Activated CD4-positive, CD25-positive, alpha-beta regulatory T cell (primary cell): Measurements from ENCODE around the gene TANGO6.
"Not testable (repeated sequence)": the region's sequence is repeated elsewhere in the genome, so short reads cannot be mapped to it uniquely, and the experiment has no call there.

Experiments
- DNase-seq, 4 experiments: peaks; one replicate each; lab custom pipeline; 2025; lab: John Stamatoyannopoulos, UW

The TANGO6 gene

DNA sequence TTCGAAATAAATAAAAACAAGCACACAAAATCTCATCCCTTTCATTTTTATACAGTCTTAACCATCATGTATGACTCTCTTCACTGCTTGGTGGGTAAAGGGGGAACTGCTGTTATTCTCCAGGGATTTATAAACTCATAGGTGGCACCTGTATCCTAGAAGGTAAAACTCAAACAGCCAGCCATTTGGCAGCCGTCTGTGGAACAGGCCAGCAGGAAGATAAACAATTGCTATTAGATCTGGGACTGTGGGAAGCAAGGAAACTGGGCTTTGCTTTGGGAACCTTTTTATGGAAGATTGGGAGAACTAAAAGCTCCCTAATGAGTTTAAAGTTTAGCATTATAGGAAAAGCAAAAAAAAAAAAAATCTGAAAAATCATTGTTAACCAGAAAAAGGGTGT is 126.0 kb downstream of the TANGO6 start:
- no peak for DNase-seq

- no peak for DNase-seq
Observed at GRCh38 chr16:68972013-68972412, 128.7 kb downstream of the TANGO6 start.

DNA sequence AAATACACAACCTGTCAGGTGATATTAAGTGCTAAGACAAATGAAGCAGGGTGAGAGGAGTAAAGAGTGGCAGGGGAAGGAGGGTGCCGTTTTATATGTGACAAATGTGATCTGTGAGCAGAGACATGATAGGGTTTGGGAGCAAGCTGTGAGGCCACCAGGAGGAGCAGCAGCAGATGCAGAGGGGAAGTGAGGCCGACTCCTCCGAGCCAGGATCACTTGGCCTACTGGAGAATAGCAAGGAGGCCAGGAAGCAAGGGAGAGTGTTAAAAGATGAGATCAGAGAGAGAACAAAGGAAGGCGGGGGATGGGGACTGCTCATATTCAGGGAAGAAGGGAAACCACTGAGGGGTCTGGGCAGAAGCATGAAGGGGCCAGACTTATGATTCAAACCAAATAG is 129.4 kb downstream of the TANGO6 start:
- DNase-seq, result no peak

DNA sequence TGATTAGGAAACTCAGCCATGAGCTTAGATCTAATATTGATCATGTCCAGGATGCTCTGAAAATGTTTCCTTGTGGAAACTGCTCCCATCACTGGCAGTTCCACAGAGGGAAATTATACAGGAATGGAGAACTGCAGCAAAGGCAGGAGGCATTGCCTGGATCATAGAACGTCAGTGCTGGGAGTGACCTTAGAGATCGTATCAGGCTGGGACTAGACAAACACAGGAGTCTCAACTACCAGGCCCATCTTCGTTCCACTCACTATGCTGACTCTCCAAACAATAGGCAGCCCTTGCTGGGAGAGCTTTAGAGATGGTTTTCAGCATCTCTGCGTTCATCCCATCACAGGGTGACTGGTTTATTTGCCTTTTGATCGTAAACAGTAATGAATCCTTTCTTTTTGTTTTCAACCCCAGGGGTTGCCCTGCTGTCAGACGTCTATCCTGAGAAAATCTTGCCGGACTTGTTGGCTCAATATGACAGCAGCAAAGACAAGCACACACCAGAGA is 130.3 kb downstream of the TANGO6 start:
- DNase-seq, result no peak

- DNase-seq, result no peak
Observed at GRCh38 chr16:68978303-68978954, 135.1 kb downstream of the TANGO6 start.

DNA sequence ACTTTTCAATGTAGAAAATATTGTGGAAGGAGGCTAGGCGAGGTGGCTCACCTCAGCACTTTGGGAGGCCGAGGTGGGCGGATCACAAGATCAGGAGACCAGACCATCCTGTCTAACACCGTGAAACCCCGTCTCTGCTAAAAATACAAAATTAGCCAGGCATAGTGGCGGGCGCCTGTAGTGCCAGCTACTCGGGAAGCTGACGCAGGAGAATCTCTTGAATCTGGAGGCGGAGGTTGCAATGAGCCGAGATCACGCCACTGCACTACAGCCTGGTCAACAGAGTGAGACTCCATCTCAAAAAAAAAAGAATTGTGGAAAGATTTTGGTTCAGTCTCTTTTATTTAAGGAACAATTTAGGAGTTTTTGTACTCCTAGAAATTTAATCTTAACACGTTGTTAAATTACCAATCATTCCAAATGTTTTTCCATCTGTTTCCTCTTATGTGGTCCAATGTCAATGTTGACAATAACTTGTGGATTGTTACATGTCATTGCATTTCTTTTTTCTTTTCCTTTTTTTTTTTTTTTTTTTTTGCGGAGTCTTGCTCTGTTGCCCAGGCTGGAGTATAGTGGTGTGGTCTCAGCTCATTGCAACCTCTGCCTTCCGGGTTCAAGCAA is 137.5 kb downstream of the TANGO6 start:
- DNase-seq, result no peak

- DNase-seq, result no peak
Observed at GRCh38 chr16:68981971-68982370, 138.6 kb downstream of the TANGO6 start.

DNA sequence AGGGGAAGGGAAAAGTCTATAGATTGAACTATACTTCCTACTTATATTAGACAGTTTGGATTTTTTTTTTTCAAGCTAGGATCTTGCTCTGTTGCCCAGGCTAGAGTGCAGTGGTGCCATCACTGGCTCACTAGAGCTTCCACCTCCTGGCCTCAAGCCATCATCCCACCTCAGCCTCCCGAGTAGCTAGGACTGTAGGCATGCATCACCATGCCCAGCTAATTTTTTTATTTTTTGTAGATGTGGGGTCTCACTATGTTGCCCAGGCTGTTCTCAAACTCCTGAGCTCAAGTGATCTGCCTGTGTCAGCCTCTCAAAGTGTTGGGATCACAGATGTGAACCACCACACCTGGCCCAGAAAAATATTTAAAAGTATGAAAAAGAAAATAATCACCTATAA is 141.1 kb downstream of the TANGO6 start:
- DNase-seq, result no peak

DNA sequence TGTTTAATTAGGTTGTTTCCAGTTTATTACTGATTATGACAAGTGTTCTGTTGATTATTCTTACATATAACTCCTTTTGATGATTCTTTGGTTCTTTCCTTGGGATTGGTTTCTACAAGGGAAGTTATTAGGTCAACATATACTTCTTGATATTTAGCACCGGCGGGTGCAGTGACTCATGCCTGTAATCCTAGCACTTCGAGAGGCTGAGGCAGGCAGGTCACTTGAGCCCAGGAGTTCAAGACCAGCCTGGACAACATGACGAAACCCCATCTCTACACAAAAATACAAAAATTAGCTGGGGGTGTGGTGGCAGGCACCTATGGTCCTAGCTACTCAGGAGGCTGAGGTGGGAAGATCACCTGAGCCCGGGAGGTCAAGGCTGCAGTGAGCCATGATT is 141.9 kb downstream of the TANGO6 start:
- no peak for DNase-seq

GRCh38 chr16:68985855-68986254 is 142.5 kb downstream of the TANGO6 start:
- no peak for DNase-seq

- no peak for DNase-seq
Observed at GRCh38 chr16:68987734-68988457, 144.6 kb downstream of the TANGO6 start.

- DNase-seq, result not testable (repeated sequence)
Observed at GRCh38 chr16:68990172-68990845, 147.0 kb downstream of the TANGO6 start.

- no peak for DNase-seq
Observed at GRCh38 chr16:68991075-68991474, 147.7 kb downstream of the TANGO6 start.

DNA sequence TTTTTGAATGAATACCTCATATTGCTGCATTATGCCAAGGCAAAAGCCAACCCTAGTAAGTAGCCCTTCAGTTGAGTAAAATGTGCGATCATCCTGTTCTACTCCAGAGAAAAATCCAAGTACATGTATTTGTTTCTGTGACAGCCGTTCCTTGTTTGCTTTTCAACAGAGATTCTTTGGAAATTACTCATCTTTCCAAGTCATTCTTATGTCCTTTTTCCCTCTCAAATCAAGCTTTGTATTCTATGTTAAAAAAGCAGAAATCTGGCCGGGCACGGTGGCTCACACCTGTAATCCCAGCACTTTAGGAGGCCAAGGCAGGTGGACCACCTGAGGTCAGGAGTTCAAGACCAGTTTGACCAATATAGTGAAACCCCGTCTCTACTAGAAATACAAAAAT is 149.2 kb downstream of the TANGO6 start:
- DNase-seq, result no peak

- no peak for DNase-seq
Observed at GRCh38 chr16:68993456-68993855, 150.1 kb downstream of the TANGO6 start.

DNA sequence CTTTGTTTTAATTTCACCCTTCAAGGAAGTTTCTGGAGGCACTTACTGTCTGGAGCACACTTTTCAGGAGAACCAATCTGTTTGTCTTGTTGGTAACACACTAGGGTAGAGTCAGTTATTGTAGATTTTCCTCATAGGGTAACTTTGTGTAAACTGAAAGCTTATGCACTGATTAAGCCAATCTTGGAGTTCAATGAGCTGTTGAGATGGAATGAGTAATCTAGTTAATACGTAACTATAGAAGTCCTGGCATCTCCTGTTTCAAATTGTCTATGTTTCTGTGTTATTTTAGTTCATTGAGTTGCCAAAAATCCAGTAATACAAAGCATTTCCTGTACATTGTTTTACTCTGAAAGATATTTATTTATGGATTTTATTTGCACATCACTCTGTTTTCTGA is 150.6 kb downstream of the TANGO6 start:
- no peak for DNase-seq

- no peak for DNase-seq
Observed at GRCh38 chr16:68994324-68994723, 151.0 kb downstream of the TANGO6 start.

GRCh38 chr16:68995011-68995504 is 151.7 kb downstream of the TANGO6 start:
- no peak for DNase-seq

- no peak for DNase-seq
Observed at GRCh38 chr16:68997564-68997963, 154.2 kb downstream of the TANGO6 start.

DNA sequence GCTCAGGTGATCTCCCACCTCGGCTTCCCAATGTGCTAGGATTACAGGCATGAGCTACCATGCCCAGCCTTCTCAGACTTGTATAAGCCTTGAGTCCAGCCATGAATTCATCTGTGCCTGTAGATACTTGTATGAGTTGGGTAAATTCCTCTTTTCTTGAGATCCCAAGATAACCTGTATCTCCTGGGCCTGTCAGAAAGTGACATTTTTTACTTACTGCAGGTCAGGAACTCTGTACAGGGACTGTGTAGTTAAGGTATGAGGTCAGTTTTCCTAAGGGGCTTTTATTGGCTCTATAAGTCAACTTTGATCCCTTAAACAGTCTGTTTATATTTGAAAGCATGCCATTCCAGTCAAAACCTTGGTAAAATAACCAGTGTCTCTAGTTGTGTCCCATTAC is 155.8 kb downstream of the TANGO6 start:
- no peak for DNase-seq

DNA sequence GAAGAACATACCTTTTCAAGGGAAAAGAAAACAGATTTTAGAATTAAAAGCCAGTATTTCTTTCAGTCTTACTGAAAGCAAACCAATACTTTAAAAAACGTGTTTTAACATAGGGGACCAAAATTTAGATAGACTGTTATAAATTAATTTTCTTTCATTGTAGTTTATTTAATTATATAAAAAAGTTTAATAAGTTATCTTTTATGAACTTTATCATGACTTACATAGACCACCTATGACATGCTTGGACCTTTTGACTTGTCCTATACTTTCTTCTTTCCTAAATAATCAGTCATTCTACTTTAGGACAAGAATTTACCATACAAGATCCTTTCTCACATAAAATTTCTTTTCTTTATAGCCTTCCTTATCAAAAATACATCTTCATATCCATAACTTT is 160.2 kb downstream of the TANGO6 start:
- no peak for DNase-seq

- DNase-seq, result no peak
Observed at GRCh38 chr16:69005641-69006355, 162.5 kb downstream of the TANGO6 start.
